K562 (cell line): ENCODE data around the gene RNF223. TPM values are rescaled to one million over a fixed set of nuclear protein-coding genes. Genes with fewer than 3 reads are reported as not detected.

Source experiments
- ATAC-seq: fragments of 200-7000 bp; cut with Tn5 transposase; 3 replicates; pipeline ENCODE4 v1.9.1; 2020; ENCODE audit warnings: moderate library complexity
- BruUV-seq: library from RNA; stranded (reverse); fragments of 400-500 nt; replicated peaks from 2 replicates; lab custom pipeline; 2021; lab: Mats Ljungman, UMichigan
- CTCF ChIA-PET: fragments of 300-600 bp; formaldehyde crosslinking; extraction: SDS; loops from one replicate; lab custom pipeline; 2021; ENCODE audit warnings: low intra/inter-chr PET ratio; lab: Yijun Ruan, JAX
- POLR2A ChIA-PET: fragments of 300-600, 350-650 bp; sonication (Branson Sonifier 250); formaldehyde crosslinking; extraction: SDS; loops from one replicate; lab custom pipeline; 2021; ENCODE audit warnings: antibody characterized with exemption, inconsistent platforms; lab: Yijun Ruan, JAX
- DNase-seq, 4 experiments: peaks; one replicate each; pipeline versions ENCODE4 v3.0.0 to v3.0.0-alpha.2; 2011 to 2018; ENCODE audit warnings: low spot score in 3 of 4, mixed read lengths in 3 of 4; ENCODE audit errors: extremely low read depth in 1 of 4
- FAIRE-seq: peaks from 2 replicates; lab custom pipeline; 2011; peaks lifted over from hg19 to GRCh38; lab: Jason Lieb, UNC
- H2AFZ ChIP-seq: 2 replicates; pipeline ENCODE4 v1.6.0; 2011; ENCODE audit warnings: low read depth, low read length, control low read depth, inconsistent platforms
- H3K27ac ChIP-seq: fragments of 200-600 bp; 3 replicates; pipeline ENCODE4 v1.8.0; 2011; ENCODE audit warnings: low read depth, mild to moderate bottlenecking, control low read depth, inconsistent platforms, low read length, moderate library complexity, mixed read lengths; ENCODE audit errors: extremely low read depth
- H3K27me3 ChIP-seq, 2 experiments: fragments of 300-600 bp in 1 of 2; 2 replicates in 1 of 2; 3 replicates in 1 of 2; pipeline versions ENCODE4 v1.6.0 to v1.8.0; 2011; ENCODE audit warnings: inconsistent platforms in 2 of 2, low read length in 2 of 2, mild to moderate bottlenecking in 1 of 2, mixed read lengths in 1 of 2, moderate library complexity in 1 of 2; ENCODE audit not compliant: control insufficient read depth in 2 of 2, insufficient read depth in 2 of 2
- H3K36me3 ChIP-seq: fragments of 300-600 bp; 3 replicates; pipeline ENCODE4 v1.8.0; 2011; ENCODE audit warnings: mild to moderate bottlenecking, low read length, inconsistent platforms; ENCODE audit not compliant: control insufficient read depth, insufficient read depth
- H3K4me1 ChIP-seq, 2 experiments: fragments of 200-600 bp in 1 of 2; replicated peaks in 1 of 2; 2 replicates in 1 of 2; 3 replicates in 1 of 2; pipeline versions ENCODE4 v1.5.1 to v1.8.0; 2011; ENCODE audit warnings: inconsistent platforms in 2 of 2, low read length in 2 of 2, mild to moderate bottlenecking in 1 of 2, mixed read lengths in 1 of 2, moderate library complexity in 1 of 2; ENCODE audit not compliant: control insufficient read depth in 2 of 2, insufficient read depth in 2 of 2
- H3K4me2 ChIP-seq: 2 replicates; pipeline ENCODE4 v1.6.1; 2011; ENCODE audit warnings: low read length, control low read depth, inconsistent platforms, mixed read lengths; ENCODE audit not compliant: insufficient read depth
- H3K4me3 ChIP-seq: fragments of 200-600 bp; sonication (generic), shearing (Covaris generic); 2 replicates; pipeline ENCODE4 v1.5.1; 2016; ENCODE audit warnings: control low read depth, inconsistent platforms
- H3K79me2 ChIP-seq: fragments of 200-600 bp; 3 replicates; pipeline ENCODE4 v1.8.0; 2011; ENCODE audit warnings: low read length, inconsistent platforms; ENCODE audit not compliant: control insufficient read depth, insufficient read depth
- H3K9ac ChIP-seq, 2 experiments: 2 replicates each; pipeline versions ENCODE4 v1.6.0 to v1.6.1; 2011; ENCODE audit warnings: low read depth in 2 of 2, low read length in 2 of 2, control low read depth in 1 of 2, inconsistent platforms in 1 of 2, mild to moderate bottlenecking in 1 of 2, mixed read lengths in 1 of 2; ENCODE audit not compliant: insufficient read depth in 1 of 2
- H3K9me1 ChIP-seq: one replicate; pipeline ENCODE4 v1.6.0; 2011; ENCODE audit warnings: inconsistent platforms, mild to moderate bottlenecking, low read length, moderate library complexity; ENCODE audit not compliant: control insufficient read depth, insufficient read depth
- H3K9me3 ChIP-seq: replicated peaks from 2 replicates; pipeline ENCODE4 v1.5.1; 2011; ENCODE audit warnings: low read depth, low read length, inconsistent platforms; ENCODE audit not compliant: control insufficient read depth, insufficient read depth
- H4K20me1 ChIP-seq: replicated peaks from 2 replicates; pipeline ENCODE4 v1.6.1; 2011; ENCODE audit warnings: low read length, inconsistent platforms, mixed read lengths; ENCODE audit not compliant: control insufficient read depth, insufficient read depth
- BMI1 ChIP-seq: fragments of 150-350 bp; IDR thresholded peaks from 2 replicates; pipeline ENCODE4 v1.6.1; 2014; ENCODE audit warnings: low read length
- ESRRA ChIP-seq: fragments of 450-650 bp; IDR thresholded peaks from 2 replicates; pipeline ENCODE4 v1.6.1; 2014; ENCODE audit warnings: low read depth, mild to moderate bottlenecking, moderate library complexity, borderline replicate concordance
- MEIS2 ChIP-seq: fragments of 450-650 bp; IDR thresholded peaks from 2 replicates; pipeline ENCODE4 v1.6.1; 2014; ENCODE audit warnings: mild to moderate bottlenecking; ENCODE audit not compliant: partially characterized antibody
- TFE3 ChIP-seq: fragments of 450-650 bp; formaldehyde crosslinking; IDR thresholded peaks from 2 replicates; pipeline ENCODE4 v1.4.0; 2020; ENCODE audit warnings: mild to moderate bottlenecking, mixed read lengths
- TOE1 ChIP-seq, 2 experiments: fragments of 450-650 bp in 1 of 2; sonication (generic) in 1 of 2; formaldehyde crosslinking in 1 of 2; IDR thresholded peaks; 2 replicates each; pipeline versions ENCODE4 v1.7.1 to v1.8.0; 2016 to 2022; ENCODE audit warnings: borderline replicate concordance in 2 of 2, mild to moderate bottlenecking in 2 of 2, antibody characterized with exemption in 1 of 2, inconsistent platforms in 1 of 2, low read depth in 1 of 2, missing genetic modification reagents in 1 of 2, moderate library complexity in 1 of 2
- TRIM25 ChIP-seq: fragments of 450-650 bp; IDR thresholded peaks from 2 replicates; pipeline ENCODE4 v1.7.0; 2016; ENCODE audit warnings: borderline replicate concordance
- USF1 ChIP-seq: sonication (generic); formaldehyde crosslinking; IDR thresholded peaks from 2 replicates; pipeline ENCODE4 v1.9.0; 2022; ENCODE audit warnings: mild to moderate bottlenecking, missing genetic modification reagents
- USF2 ChIP-seq: sonication (generic); formaldehyde crosslinking; IDR thresholded peaks from 2 replicates; pipeline ENCODE4 v1.5.0; 2020; ENCODE audit warnings: missing genetic modification reagents
- ZNF79 ChIP-seq: fragments of 250-450 bp; sonication (Bioruptor Pico); IDR thresholded peaks from 2 replicates; pipeline ENCODE4 v1.4.0; 2020; ENCODE audit warnings: low read depth, mild to moderate bottlenecking, moderate library complexity
- WGBS: fragments of 100-300 bp; shearing (Covaris generic); methylation state at CpG from one replicate; pipeline ENCODE4 v1.1.6; 2016; ENCODE audit warnings: low coverage, mixed read lengths; ENCODE audit not compliant: insufficient coverage; ENCODE audit errors: missing lambda C conversion rate; 5-methylcytosine and 5-hydroxymethylcytosine counted together
- in situ Hi-C: fragments of 300-500 bp; cut with MboI; formaldehyde crosslinking; loops from 4 replicates; pipeline ENCODE4 v1.15.0; 2018; ENCODE audit warnings: inconsistent platforms, mixed read lengths
- intact Hi-C: fragments of 100-400 bp; cut with micrococcal nuclease; formaldehyde crosslinking; loops from 2 replicates; pipeline ENCODE4 v1.14.2; 2022
- polyA plus RNA-seq, 8 experiments: library from polyadenylated mRNA; depleted of rRNA in 4 of 8; stranded (reverse) in 5 of 8; unstranded in 3 of 8; fragments of >200 nt; fragmentation: Nextera tagmentation in 2 of 8; fragmentation: Illumina TruSeq in 1 of 8; extraction: Ambion mirVana in 2 of 8; extraction: Trizol in 1 of 8; gene quantifications; 2 replicates each; pipeline versions ENCODE4 v1.2.1 to v1.2.3, GENCODE V29; 2011 to 2014; ENCODE audit warnings: inconsistent platforms in 1 of 8, missing spikeins in 1 of 8
- total RNA-seq, 7 experiments: library from RNA; depleted of rRNA in 6 of 7; stranded (reverse); fragments of >200 nt in 6 of 7; fragmentation: Illumina TruSeq in 2 of 7; extraction: Trizol in 2 of 7; gene quantifications; 2 replicates each; pipeline versions ENCODE4 v1.2.1 to v1.2.3, GENCODE V29; 2011 to 2021; ENCODE audit warnings: low replicate concordance in 1 of 7
- TF ChIP-seq, protein P1 (sequence below): fragments of 450-650 bp; conservative IDR thresholded peaks from 2 replicates; pipeline ENCODE4 v1.6.1; 2016; ENCODE audit warnings: missing genetic modification characterization, low read depth, mild to moderate bottlenecking, control low read depth, missing compliant biosample characterization
- TF ChIP-seq, protein P2 (sequence below): sonication (generic); formaldehyde crosslinking; IDR thresholded peaks from 2 replicates; pipeline ENCODE4 v1.8.0; 2022; ENCODE audit warnings: missing genetic modification reagents, mild to moderate bottlenecking, moderate library complexity, borderline replicate concordance

The RNF223 gene
- total and polyA plus RNA-seq, 9 of the 15 experiments (the other 6 are each of a cell fraction or from before 2014, with no cell fraction given) = 0.04 to 0.32 TPM; not detected in 7

- Histone ChIP-seq H3K79me2 (no peaks in the 10 kb centered on the region), H3K36me3 (no peaks in the 10 kb centered on the region), H3K4me3 (no peak overlapping the region), H3K9me3 (no peaks in the 10 kb centered on the region), H3K4me2 (peak overlapping the region; percentile 6; the same call in 1 of the 2 replicates), H3K27ac (no peak overlapping the region), H3K27me3 (no peaks in the 10 kb centered on the region), H3K9ac (peak overlapping the region in 1 of 2 experiments; percentile 75; a peak in 2 of 4 replicates), H3K9me1 (peaks cover 4% of the 10 kb centered on the region), H4K20me1 (peaks cover 6% of the 10 kb centered on the region; the same call in 1 of the 2 replicates), H2AFZ (no peak overlapping the region), H3K4me1 (peaks cover 47 to 86% of the 10 kb centered on the region in 2 experiments)
- ATAC-seq = no peak
- peak in 1 of 4 experiments; percentile 69 for DNase-seq
- CTCF ChIA-PET = interaction anchor here (3.0 kb wide), 1 partner anchor 82 kb away, joined by 27 read pairs; no protein-coding TSS in a partner anchor
- in situ Hi-C loops (loop anchor here (10.0 kb wide), 1 partner anchor 81 kb away; the partner anchor contains the start of gene PERM1), intact Hi-C loops (no loop called here)
- BruUV-seq = no TSS peak
- 19% methylated on average over 19 of the region's 20 CpGs for WGBS
- peak; percentile 86 for FAIRE-seq
- POLR2A ChIA-PET = interaction anchor here (0.6 to 1.2 kb wide), 4 partner anchors 10 to 891 kb away, joined by 3 to 4 read pairs (median 3); no protein-coding TSS in a partner anchor
- TF ChIP-seq, protein P1, sequence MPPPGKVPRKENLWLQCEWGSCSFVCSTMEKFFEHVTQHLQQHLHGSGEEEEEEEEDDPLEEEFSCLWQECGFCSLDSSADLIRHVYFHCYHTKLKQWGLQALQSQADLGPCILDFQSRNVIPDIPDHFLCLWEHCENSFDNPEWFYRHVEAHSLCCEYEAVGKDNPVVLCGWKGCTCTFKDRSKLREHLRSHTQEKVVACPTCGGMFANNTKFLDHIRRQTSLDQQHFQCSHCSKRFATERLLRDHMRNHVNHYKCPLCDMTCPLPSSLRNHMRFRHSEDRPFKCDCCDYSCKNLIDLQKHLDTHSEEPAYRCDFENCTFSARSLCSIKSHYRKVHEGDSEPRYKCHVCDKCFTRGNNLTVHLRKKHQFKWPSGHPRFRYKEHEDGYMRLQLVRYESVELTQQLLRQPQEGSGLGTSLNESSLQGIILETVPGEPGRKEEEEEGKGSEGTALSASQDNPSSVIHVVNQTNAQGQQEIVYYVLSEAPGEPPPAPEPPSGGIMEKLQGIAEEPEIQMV (tag) = no peak
- TF ChIP-seq ESRRA = 0 out of 2 replicates have a peak, but pooled peaks have one; percentile 13
- peak; percentile 66 for TF ChIP-seq USF2 (CRISPR knock-in tag)
- TF ChIP-seq MEIS2 = peak; percentile 55
- TF ChIP-seq USF1 (CRISPR knock-in tag) = peak; percentile 83
- TF ChIP-seq BMI1 = no peak
- TF ChIP-seq, protein P2, sequence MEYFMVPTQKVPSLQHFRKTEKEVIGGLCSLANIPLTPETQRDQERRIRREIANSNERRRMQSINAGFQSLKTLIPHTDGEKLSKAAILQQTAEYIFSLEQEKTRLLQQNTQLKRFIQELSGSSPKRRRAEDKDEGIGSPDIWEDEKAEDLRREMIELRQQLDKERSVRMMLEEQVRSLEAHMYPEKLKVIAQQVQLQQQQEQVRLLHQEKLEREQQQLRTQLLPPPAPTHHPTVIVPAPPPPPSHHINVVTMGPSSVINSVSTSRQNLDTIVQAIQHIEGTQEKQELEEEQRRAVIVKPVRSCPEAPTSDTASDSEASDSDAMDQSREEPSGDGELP (CRISPR knock-in tag) = peak; percentile 56; the same call in 1 of the 2 replicates
- TF ChIP-seq TRIM25 = no peak
- TF ChIP-seq TFE3 (CRISPR knock-in tag) = peak; percentile 97
- peak; percentile 98 for TF ChIP-seq TOE1 (IDR thresholded peaks at IDR 0.05; ENCODE audit: borderline replicate concordance)
- TF ChIP-seq TOE1 (CRISPR knock-in tag; IDR thresholded peaks at IDR 0.05; ENCODE audit: borderline replicate concordance, low read depth) = no peak
- no peak for TF ChIP-seq ZNF79 (CRISPR knock-in tag)
Measured at GRCh38 chr1:1065265-1065939, 8.7 kb downstream of the RNF223 start.
